HuH-7 (cell line): ENCODE results near the gene CDH8.

Source experiments
- DNase-seq: peaks from one replicate; pipeline ENCODE4 v3.0.0; 2011; ENCODE audit warnings: low spot score

Gene CDH8

DNA sequence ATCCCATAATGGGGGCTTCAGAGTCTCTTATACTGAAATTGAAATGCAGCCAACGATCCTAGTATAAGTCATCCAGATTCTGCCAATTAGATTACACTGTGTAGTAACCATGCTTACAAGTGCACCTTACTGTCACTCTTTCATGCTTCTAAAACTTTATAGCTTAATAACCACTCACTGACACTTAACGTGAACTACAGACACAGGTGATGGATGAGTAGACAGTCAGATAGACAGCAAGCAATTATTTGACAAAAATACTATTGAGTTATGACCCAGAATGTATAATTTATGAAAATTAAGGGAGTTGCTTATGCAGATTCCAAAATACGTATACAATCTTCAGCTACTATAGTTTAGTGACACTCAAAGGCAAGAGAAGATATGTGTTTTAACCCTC, 6.3 kb downstream of the CDH8 start:
- DNase-seq: no peak

DNA sequence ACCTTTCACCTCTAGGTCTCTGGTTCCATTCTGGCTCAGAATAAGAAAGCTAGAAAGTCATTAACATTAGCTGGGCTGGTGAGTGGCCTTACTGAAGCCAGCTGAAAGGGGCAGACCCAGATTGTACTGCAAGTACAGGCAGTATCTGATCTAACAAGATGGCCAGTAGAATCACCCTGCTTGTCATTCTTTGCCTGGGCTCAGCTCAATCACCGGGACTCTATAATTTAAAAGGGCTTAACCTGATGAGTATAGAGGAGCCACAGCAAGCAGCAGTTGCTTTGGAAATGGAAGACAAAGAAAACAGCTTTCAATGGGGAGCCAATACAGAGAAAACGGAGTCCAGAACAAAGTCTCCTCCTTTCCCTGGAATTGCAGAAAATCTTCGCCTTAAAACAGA, 13.6 kb downstream of the CDH8 start:
- DNase-seq: no peak

DNA sequence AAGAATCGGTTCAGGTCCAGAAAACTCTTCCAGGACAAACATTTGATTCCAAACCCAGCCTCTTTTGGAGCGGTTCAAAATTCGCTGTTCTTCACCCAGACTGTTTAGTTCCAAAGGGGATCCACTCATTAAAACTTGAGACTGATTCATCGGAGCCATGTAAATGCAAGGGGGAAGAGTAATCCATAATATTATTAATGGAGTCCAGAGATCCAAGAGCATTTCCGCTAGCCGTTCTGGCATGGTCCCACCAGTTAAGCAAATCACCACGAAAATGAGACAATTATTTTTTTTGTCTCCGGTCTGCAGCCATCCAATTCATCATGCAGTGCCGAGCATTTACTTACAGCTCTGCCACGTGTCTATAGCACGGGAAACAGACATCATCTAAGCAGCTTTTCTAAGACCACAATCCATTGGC, 15.1 kb downstream of the CDH8 start:
- no peak for DNase-seq

- DNase-seq: no peak
Measured at GRCh38 chr16:62020681-62021080, 15.6 kb downstream of the CDH8 start.

DNA sequence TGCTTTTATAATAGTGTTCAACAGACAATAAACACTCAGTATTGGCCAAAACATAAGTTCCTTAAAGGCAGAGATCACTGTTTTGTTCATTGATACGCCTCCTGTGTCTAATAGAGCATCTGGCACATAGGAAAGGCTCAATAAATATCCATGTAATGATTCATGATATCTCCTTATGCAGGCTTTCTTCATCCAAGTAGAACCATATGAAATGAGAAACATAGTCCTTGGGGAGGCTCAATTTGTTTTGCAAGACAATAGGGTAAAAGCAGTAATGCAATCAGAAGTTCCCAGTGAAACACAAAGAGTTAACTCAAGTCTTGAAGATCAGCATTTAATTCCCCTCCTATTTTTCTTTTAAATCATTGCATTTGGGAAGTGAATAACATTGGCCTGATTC, 16.4 kb downstream of the CDH8 start:
- DNase-seq: no peak

GRCh38 chr16:62018301-62019060, 17.8 kb downstream of the CDH8 start:
- no peak for DNase-seq

DNA sequence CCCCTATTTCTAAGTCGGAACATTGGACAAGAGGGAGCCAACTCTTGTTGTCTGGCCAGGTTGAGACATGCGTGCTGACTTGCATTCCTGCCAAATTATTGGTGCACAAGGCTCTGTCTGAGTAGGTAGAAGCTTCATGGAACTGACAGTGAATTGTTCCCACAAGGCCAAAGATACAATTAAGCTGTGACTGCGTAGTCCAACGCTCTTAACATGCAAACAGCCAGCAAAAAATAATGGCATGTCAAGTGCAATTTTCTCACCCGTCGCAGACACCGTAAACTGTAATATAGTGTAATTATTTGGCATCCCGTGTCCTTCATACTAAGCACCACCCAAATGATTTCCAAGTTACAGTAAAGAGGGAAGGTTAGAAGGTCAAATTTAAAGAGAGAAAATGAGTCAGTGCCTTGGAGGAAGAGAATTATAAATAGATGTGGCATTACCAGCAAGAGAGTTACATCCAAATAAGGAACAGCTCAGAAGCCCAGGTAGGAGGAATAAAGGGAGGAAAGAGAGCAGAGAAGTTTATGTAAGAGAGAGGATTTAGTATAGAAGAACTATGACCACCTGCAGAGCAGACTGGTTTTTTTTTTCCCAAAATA, 21.8 kb downstream of the CDH8 start:
- DNase-seq: no peak

- no peak for DNase-seq
Measured at GRCh38 chr16:62010186-62010585, 26.1 kb downstream of the CDH8 start.

- no peak for DNase-seq
Measured at GRCh38 chr16:61998460-61998859, 37.8 kb downstream of the CDH8 start.

- DNase-seq: no peak
Measured at GRCh38 chr16:61993108-61993507, 43.1 kb downstream of the CDH8 start.

DNA sequence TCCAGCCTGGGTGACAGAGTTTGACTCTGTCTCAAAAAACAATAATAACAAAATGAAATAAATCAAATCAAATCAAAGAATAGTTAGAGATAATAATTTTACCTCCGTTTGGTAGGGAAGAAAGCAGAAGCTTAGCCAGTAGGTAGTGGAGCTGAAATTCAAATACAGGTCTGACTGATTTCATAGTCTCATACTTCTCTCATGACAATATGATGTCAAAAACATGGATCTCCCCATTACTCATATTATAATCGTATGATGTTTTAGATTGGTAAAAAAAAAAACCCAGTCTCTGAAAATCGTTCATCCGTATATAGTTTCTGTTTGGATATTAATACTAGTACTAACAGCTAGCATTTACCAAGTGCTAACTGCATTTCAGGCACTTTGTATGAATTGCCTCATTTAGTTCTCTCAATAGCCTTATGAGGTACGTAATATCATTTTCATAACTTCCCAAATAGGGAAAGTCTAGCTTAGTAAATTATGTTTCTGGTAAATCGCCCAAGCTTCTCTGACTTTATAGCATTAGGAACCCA, 48.7 kb downstream of the CDH8 start:
- DNase-seq: no peak

DNA sequence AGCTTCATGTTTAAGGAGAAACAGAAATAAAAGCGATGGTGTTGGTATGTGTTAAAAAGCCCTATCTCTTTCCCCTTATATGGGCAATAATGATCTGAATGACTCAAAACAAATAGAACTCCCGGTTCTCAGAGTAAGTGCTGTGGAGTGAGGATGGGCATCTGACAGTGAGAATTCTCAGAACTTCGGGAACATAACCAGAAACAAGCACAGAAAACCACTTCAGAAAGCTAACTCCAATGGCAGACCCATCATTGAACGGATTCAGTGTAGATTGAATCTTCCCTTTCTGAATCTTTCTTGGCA, 67.2 kb downstream of the CDH8 start:
- no peak for DNase-seq

- DNase-seq: no peak
Measured at GRCh38 chr16:61968242-61969076, 67.8 kb downstream of the CDH8 start.

DNA sequence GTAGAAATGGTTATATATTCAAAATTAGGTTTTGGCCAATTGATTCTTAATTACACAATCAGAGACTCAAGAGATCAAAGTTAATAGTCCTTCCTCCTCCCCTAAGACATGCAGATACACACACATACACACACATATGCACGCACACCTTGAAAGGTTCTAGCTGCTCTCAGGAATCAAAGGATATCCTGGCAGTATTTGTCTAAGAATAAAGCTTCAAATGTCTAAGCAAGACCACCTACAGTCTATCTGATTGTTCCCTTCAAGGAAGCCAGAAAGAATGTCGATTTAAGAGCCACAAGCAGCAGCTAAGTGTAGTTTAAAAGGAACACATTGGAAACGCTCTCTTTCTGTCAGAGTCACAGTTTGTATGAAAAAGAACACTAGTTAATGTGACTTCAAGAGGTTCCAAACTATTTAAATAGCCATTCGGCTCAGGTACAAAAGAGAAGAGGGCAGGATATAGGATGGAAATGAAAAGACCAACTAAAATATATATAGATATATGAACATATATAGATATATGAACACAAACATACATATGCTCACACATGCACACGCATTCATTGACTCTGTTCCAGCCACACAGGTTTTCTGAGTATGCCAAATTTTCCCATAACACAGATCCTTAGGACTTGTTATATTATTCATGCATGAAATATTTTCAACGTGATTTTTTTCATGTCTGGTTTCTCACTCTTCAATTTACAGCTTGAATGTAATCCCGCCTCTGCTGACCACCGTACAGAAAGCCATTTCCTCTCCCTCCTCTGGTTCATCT, 79.0 kb downstream of the CDH8 start:
- no peak for DNase-seq

DNA sequence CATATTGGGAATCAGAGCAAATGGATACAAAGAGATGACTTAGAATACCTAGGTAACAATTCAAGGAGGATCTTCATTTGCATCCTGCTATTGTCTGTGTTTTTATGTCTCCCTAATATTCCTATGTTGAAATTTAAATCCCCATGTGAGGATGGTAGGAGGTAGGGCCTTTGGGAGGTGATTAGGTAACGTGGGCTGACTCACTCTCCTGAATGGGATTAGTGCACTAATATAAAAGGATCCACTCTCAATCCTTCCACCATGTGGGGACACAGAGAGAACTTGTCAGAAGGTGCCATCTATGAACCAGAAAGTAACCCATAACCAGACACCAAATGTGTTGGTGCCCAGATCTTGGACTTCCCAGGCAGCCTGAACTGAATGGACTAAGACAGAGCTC, 83.4 kb downstream of the CDH8 start:
- DNase-seq: no peak

GRCh38 chr16:61948414-61948813, 87.8 kb downstream of the CDH8 start:
- DNase-seq: no peak

GRCh38 chr16:61946019-61946418, 90.2 kb downstream of the CDH8 start:
- no peak for DNase-seq

- DNase-seq: no peak
Measured at GRCh38 chr16:61945511-61945910, 90.7 kb downstream of the CDH8 start.

- DNase-seq: no peak
Measured at GRCh38 chr16:61944004-61944403, 92.2 kb downstream of the CDH8 start.

- no peak for DNase-seq
Measured at GRCh38 chr16:61940611-61941010, 95.6 kb downstream of the CDH8 start.

DNA sequence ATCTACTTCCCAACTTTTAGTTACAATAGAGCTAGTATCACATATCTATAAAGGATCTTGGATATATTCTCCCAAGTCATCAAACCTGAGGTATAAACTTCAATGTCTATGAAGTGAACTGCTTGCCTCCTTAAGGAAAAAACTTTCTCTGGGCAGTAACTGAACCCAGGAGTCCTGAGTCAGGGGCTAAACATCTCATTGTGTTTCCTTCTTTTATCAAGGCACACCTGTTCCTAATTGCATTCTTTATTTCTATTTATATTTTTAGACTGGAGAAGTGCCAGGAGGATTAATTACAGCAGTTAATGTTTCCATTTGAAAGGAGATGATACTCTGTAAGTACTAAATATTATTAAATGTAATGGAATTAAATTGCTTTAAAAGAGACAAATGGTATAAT, 98.6 kb downstream of the CDH8 start:
- DNase-seq: no peak

DNA sequence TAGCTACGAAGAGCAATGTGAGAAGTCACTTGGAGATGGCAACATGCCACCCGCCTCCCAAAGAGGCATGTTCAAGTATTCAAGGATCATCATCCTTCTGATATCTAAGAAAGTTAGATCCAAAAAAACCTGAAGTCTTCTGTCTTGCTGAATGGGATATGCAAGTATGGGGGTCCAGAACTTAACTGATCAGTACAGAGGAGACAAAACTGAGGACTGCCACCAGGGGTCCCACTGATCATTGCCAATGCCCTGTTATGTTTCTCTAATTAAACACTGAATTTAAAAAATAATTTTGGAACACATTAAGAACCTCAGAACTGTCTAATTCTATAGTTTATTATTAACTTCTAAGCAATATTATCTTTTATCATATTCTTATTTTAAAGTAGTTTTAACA, 99.7 kb downstream of the CDH8 start:
- no peak for DNase-seq
